H1 (cell line): ENCODE measurements around the gene C9. TPM values are rescaled to one million over a fixed set of nuclear protein-coding genes. Genes with fewer than 3 reads are reported as not detected.

ENCODE experiments used
- CTCF ChIA-PET: fragments of 300-600 bp; sonication (Branson Sonifier 250); formaldehyde crosslinking; loops from one replicate; lab custom pipeline; 2021; ENCODE audit not compliant: partially characterized antibody; lab: Charles Lee
- POLR2A ChIA-PET: fragments of 300-600 bp; sonication (Branson Sonifier 250); formaldehyde crosslinking; loops from one replicate; lab custom pipeline; 2021; ENCODE audit warnings: inconsistent platforms; ENCODE audit not compliant: partially characterized antibody; lab: Charles Lee
- DNase-seq, 2 experiments: peaks; one replicate each; pipeline versions ENCODE4 v3.0.0 to v3.0.0-alpha.2; 2010 to 2022; ENCODE audit warnings: low spot score in 2 of 2, low read depth in 1 of 2, mixed read lengths in 1 of 2
- FAIRE-seq: peaks from 2 replicates; lab custom pipeline; 2011; peaks lifted over from hg19 to GRCh38; lab: Jason Lieb, UNC
- H2AFZ ChIP-seq: 2 replicates; pipeline ENCODE4 v1.8.1; 2012; ENCODE audit warnings: low read length, inconsistent platforms
- H2AK5ac ChIP-seq: 2 replicates; pipeline ENCODE4 v1.6.1; 2013; ENCODE audit warnings: low read depth, low read length
- H2BK120ac ChIP-seq: replicated peaks from 2 replicates; pipeline ENCODE3; 2013; ENCODE audit warnings: low read depth, low read length, inconsistent platforms
- H2BK12ac ChIP-seq: 2 replicates; pipeline ENCODE4 v1.6.1; 2013; ENCODE audit warnings: low read depth, low read length
- H2BK15ac ChIP-seq: 2 replicates; pipeline ENCODE4 v1.6.1; 2013; ENCODE audit warnings: low read length
- H2BK20ac ChIP-seq: 2 replicates; pipeline ENCODE4 v1.6.1; 2013; ENCODE audit warnings: low read length
- H2BK5ac ChIP-seq: 2 replicates; pipeline ENCODE4 v1.6.1; 2013; ENCODE audit warnings: low read depth, low read length
- H3K14ac ChIP-seq: 2 replicates; pipeline ENCODE4 v1.6.1; 2013; ENCODE audit warnings: inconsistent platforms; ENCODE audit not compliant: insufficient read length
- H3K18ac ChIP-seq: 2 replicates; pipeline ENCODE4 v1.6.1; 2013; ENCODE audit warnings: low read length; ENCODE audit errors: extremely low read depth
- H3K23ac ChIP-seq: 2 replicates; pipeline ENCODE4 v1.6.1; 2013; ENCODE audit warnings: inconsistent platforms; ENCODE audit not compliant: insufficient read length
- H3K23me2 ChIP-seq: 2 replicates; pipeline ENCODE4 v1.6.1; 2013; ENCODE audit warnings: low read depth, low read length
- H3K27ac ChIP-seq: 2 replicates; pipeline ENCODE4 v1.6.1; 2011; ENCODE audit warnings: low read depth, low read length, inconsistent platforms
- H3K27me3 ChIP-seq, 4 experiments: replicated peaks in 1 of 4; 1 replicate in 1 of 4; 2 replicates in 3 of 4; pipeline versions ENCODE4 v1.6.1 to v1.8.1; 2011 to 2013; ENCODE audit warnings: low read length in 3 of 4, mild to moderate bottlenecking in 3 of 4, inconsistent platforms in 2 of 4, mixed read lengths in 2 of 4, moderate library complexity in 1 of 4; ENCODE audit not compliant: control insufficient read depth in 3 of 4, insufficient read depth in 3 of 4; ENCODE audit errors: extremely low read depth in 1 of 4
- H3K36me3 ChIP-seq, 4 experiments: 2 replicates each; pipeline versions ENCODE4 v1.6.1 to v1.8.1; 2011 to 2013; ENCODE audit warnings: mild to moderate bottlenecking in 4 of 4, low read length in 3 of 4, moderate library complexity in 2 of 4, control low read depth in 1 of 4, inconsistent platforms in 1 of 4; ENCODE audit not compliant: insufficient read depth in 4 of 4, control insufficient read depth in 2 of 4
- H3K4ac ChIP-seq: replicated peaks from 2 replicates; pipeline ENCODE3; 2013; ENCODE audit warnings: low read length, low read depth, mixed read lengths, inconsistent platforms; ENCODE audit not compliant: insufficient read length
- H3K4me1 ChIP-seq, 4 experiments: replicated peaks in 1 of 4; 1 replicate in 1 of 4; 2 replicates in 3 of 4; pipeline versions ENCODE4 v1.6.1 to v1.8.1; 2011 to 2013; ENCODE audit warnings: low read length in 3 of 4, inconsistent platforms in 2 of 4, mixed read lengths in 1 of 4; ENCODE audit not compliant: insufficient read depth in 4 of 4, control insufficient read depth in 3 of 4
- H3K4me2 ChIP-seq, 2 experiments: 2 replicates each; pipeline versions ENCODE4 v1.6.1 to v1.8.1; 2011 to 2013; ENCODE audit warnings: low read depth in 2 of 2, low read length in 2 of 2, control low read depth in 1 of 2, inconsistent platforms in 1 of 2, mild to moderate bottlenecking in 1 of 2; ENCODE audit not compliant: insufficient read depth in 1 of 2
- H3K4me3 ChIP-seq, 4 experiments: fragments of 200-600, 300-600 bp in 1 of 4; sonication (generic), shearing (Covaris generic), sonication (Bioruptor Twin) in 1 of 4; 2 replicates each; pipeline versions ENCODE4 v1.5.1 to v1.8.1; 2011 to 2016; ENCODE audit warnings: low read length in 4 of 4, low read depth in 3 of 4, control low read depth in 2 of 4, inconsistent platforms in 2 of 4, mild to moderate bottlenecking in 2 of 4, mixed read lengths in 1 of 4, moderate library complexity in 1 of 4; ENCODE audit not compliant: insufficient read depth in 2 of 4; ENCODE audit errors: extremely low read depth in 1 of 4
- H3K56ac ChIP-seq: replicated peaks from 2 replicates; pipeline ENCODE3; 2013; ENCODE audit warnings: low read depth, mild to moderate bottlenecking, mixed read lengths, low read length, inconsistent platforms; ENCODE audit not compliant: insufficient read length
- H3K79me1 ChIP-seq: 2 replicates; pipeline ENCODE4 v1.6.1; 2013; ENCODE audit warnings: low read depth, low read length, control low read depth
- H3K79me2 ChIP-seq, 2 experiments: 2 replicates each; pipeline versions ENCODE4 v1.6.1 to v1.8.1; 2012 to 2013; ENCODE audit warnings: low read length in 2 of 2, mild to moderate bottlenecking in 2 of 2, inconsistent platforms in 1 of 2; ENCODE audit not compliant: insufficient read depth in 2 of 2, control insufficient read depth in 1 of 2
- H3K9ac ChIP-seq, 4 experiments: replicated peaks in 1 of 4; 1 replicate in 1 of 4; 2 replicates in 3 of 4; pipeline versions ENCODE4 v1.6.1 to v1.8.1; 2011 to 2013; ENCODE audit warnings: low read depth in 3 of 4, low read length in 3 of 4, control low read depth in 2 of 4, mild to moderate bottlenecking in 2 of 4, moderate library complexity in 2 of 4, inconsistent platforms in 1 of 4; ENCODE audit errors: extremely low read depth in 1 of 4
- H3K9me3 ChIP-seq, 2 experiments: 2 replicates each; pipeline versions ENCODE4 v1.6.1 to v1.8.1; 2012 to 2013; ENCODE audit warnings: mild to moderate bottlenecking in 2 of 2, moderate library complexity in 2 of 2, control low read depth in 1 of 2, inconsistent platforms in 1 of 2, low read depth in 1 of 2, low read length in 1 of 2, mixed read lengths in 1 of 2; ENCODE audit not compliant: insufficient read depth in 2 of 2
- H4K20me1 ChIP-seq, 2 experiments: replicated peaks in 1 of 2; 2 replicates each; pipeline versions ENCODE3 to v1.8.1; 2011 to 2013; ENCODE audit warnings: inconsistent platforms in 2 of 2, low read length in 2 of 2, mild to moderate bottlenecking in 1 of 2; ENCODE audit not compliant: insufficient read depth in 2 of 2, control insufficient read depth in 1 of 2
- H4K5ac ChIP-seq: 2 replicates; pipeline ENCODE4 v1.6.1; 2013; ENCODE audit warnings: low read length, low read depth, mixed read lengths, inconsistent platforms; ENCODE audit not compliant: insufficient read length
- H4K8ac ChIP-seq: 2 replicates; pipeline ENCODE4 v1.8.0; 2013; ENCODE audit warnings: mild to moderate bottlenecking, moderate library complexity, low read length, inconsistent platforms; ENCODE audit not compliant: insufficient read depth; ENCODE audit errors: extremely low read depth
- H4K91ac ChIP-seq: replicated peaks from 2 replicates; pipeline ENCODE3; 2013; ENCODE audit warnings: low read length, mixed read lengths, inconsistent platforms; ENCODE audit not compliant: insufficient read length
- CBX8 ChIP-seq: fragments of 300-800, 300-1000 bp; sonication (generic); IDR thresholded peaks from 2 replicates; pipeline ENCODE4 v1.7.1; 2016; ENCODE audit warnings: low read depth, low read length, borderline replicate concordance
- GABPA ChIP-seq: IDR thresholded peaks from 2 replicates; pipeline ENCODE4 v1.6.1; 2011; ENCODE audit warnings: mild to moderate bottlenecking, low read length, moderate library complexity, borderline replicate concordance; ENCODE audit not compliant: insufficient read depth
- HDAC6 ChIP-seq: IDR thresholded peaks from one replicate; pipeline ENCODE4 v1.7.1; 2012; ENCODE audit warnings: low read depth, mild to moderate bottlenecking, inconsistent platforms, low read length, moderate library complexity
- PHF8 ChIP-seq: fragments of 200-600 bp; sonication (generic); conservative IDR thresholded peaks from 2 replicates; pipeline ENCODE4 v1.7.1; 2012; ENCODE audit warnings: low read depth, mild to moderate bottlenecking, inconsistent platforms, low read length, moderate library complexity
- POLR2AphosphoS5 ChIP-seq: IDR thresholded peaks from 2 replicates; pipeline ENCODE4 v1.6.1; 2011; ENCODE audit warnings: low read depth, low read length
- SIN3A ChIP-seq, 2 experiments: IDR thresholded peaks in 1 of 2; conservative IDR thresholded peaks in 1 of 2; 2 replicates each; pipeline ENCODE4 v1.6.1; 2011 to 2012; ENCODE audit warnings: low read length in 2 of 2, improper control_type of control experiment in 1 of 2, low read depth in 1 of 2, mild to moderate bottlenecking in 1 of 2
- SUZ12 ChIP-seq: fragments of 200-600 bp; sonication (generic); IDR thresholded peaks from 2 replicates; pipeline ENCODE4 v1.6.1; 2012; ENCODE audit warnings: mild to moderate bottlenecking, inconsistent platforms, low read length, moderate library complexity, mixed read lengths
- YY1 ChIP-seq: IDR thresholded peaks from 2 replicates; pipeline ENCODE4 v1.6.1; 2011; ENCODE audit warnings: low read depth, mild to moderate bottlenecking, low read length
- ZNF274 ChIP-seq: IDR thresholded peaks from 2 replicates; pipeline ENCODE4 v1.7.0; 2012; ENCODE audit warnings: low read length, borderline replicate concordance; ENCODE audit errors: extremely low read depth
- WGBS, 2 experiments: shearing (Covaris generic) in 1 of 2; methylation state at CpG; one replicate each; pipeline versions ENCODE4 v1.1.6 to v1.1.7; 2013 to 2015; ENCODE audit warnings: low lambda C conversion rate in 2 of 2, mixed read lengths in 2 of 2, inconsistent platforms in 1 of 2, low coverage in 1 of 2, missing lambda C conversion rate in 1 of 2; ENCODE audit not compliant: insufficient replicate concordance in 2 of 2, insufficient coverage in 1 of 2, insufficient read length in 1 of 2; ENCODE audit errors: extremely low coverage in 1 of 2, missing lambda C conversion rate in 1 of 2; 5-methylcytosine and 5-hydroxymethylcytosine counted together
- polyA plus RNA-seq, 7 experiments: library from polyadenylated mRNA; depleted of rRNA in 3 of 7; stranded (reverse) in 5 of 7; unstranded in 2 of 7; fragments of >200 nt in 5 of 7; fragments of 200-250 nt in 2 of 7; gene quantifications; 1 replicate in 5 of 7; 2 replicates in 1 of 7; 4 replicates in 1 of 7; pipeline versions ENCODE4 v1.2.1 to v1.2.3, GENCODE V29; 2011 to 2013; ENCODE audit warnings: missing spikeins in 2 of 7, mixed read lengths in 2 of 7
- total RNA-seq: library from RNA; stranded (reverse); fragmentation: NEBNext Ultra II Directional; extraction: Animal tissue kit (Norgen Biotek cat#: 25700); gene quantifications from 2 replicates; pipeline ENCODE4 v1.2.1, GENCODE V29; 2021
- TF ChIP-seq, protein P1 (sequence below): IDR thresholded peaks from 2 replicates; pipeline ENCODE4 v1.6.1; 2011; ENCODE audit warnings: low read length, improper control_type of control experiment
- TF ChIP-seq, protein P2 (sequence below), 3 experiments: IDR thresholded peaks; 1 replicate in 2 of 3; 2 replicates in 1 of 3; pipeline versions ENCODE4 v1.5.1 to v1.6.1; 2011; ENCODE audit warnings: low read length in 3 of 3, mild to moderate bottlenecking in 3 of 3, inconsistent platforms in 2 of 3, low read depth in 1 of 3, moderate library complexity in 1 of 3; ENCODE audit not compliant: insufficient read depth in 1 of 3; ENCODE audit errors: control extremely low read depth in 1 of 3

The C9 gene
- total and polyA plus RNA-seq, 2 of the 8 experiments (the other 6 are each of a cell fraction or from before 2014, with no cell fraction given) = not detected

DNA sequence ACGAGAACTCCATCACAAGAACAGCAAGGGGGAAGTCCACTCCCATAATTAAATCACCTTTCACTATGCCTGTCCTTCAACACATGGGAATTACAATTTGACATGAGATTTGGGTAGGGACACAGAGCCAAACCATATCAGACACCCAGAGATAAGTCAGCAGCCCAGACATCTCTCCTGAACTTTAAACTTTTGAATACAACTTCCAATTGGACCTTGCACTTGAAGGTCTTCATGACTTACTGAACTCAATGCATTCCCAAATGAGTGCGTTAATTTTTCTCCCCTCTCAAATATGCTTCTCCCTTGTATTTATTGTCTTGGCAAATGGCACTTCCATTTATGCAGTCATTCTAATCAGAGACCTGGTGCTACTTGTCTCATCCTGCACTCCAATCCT is 12.1 kb downstream of the C9 start:
- no peak overlapping the region for H2BK12ac ChIP-seq
- no peak overlapping the region for H2BK5ac ChIP-seq
- no peak overlapping the region for H3K23ac ChIP-seq
- H3K4me1 ChIP-seq = no peaks in the 10 kb centered on the region
- H3K79me2 ChIP-seq = no peaks in the 10 kb centered on the region
- H3K79me1 ChIP-seq = no peaks in the 10 kb centered on the region
- no peaks in the 10 kb centered on the region for H3K23me2 ChIP-seq
- H4K91ac ChIP-seq = no peak overlapping the region
- H3K36me3 ChIP-seq = no peaks in the 10 kb centered on the region
- no peaks in the 10 kb centered on the region for H4K20me1 ChIP-seq
- H3K4me3 ChIP-seq = no peak overlapping the region
- H3K4me2 ChIP-seq = no peak overlapping the region
- H3K4ac ChIP-seq = no peak overlapping the region
- no peaks in the 10 kb centered on the region for H3K27me3 ChIP-seq
- CTCF ChIA-PET = no interaction called here
- no peak overlapping the region for H2AK5ac ChIP-seq
- FAIRE-seq (no peak), DNase-seq (no peak)
- H4K5ac ChIP-seq = no peak overlapping the region
- H3K18ac ChIP-seq = no peak overlapping the region
- peaks cover 14 to 16% of the 10 kb centered on the region in 2 experiments; a peak in 3 of 4 replicates for H3K9me3 ChIP-seq
- H2BK20ac ChIP-seq = no peak overlapping the region
- no peak overlapping the region for H3K56ac ChIP-seq
- POLR2A ChIA-PET = no interaction called here
- no peak overlapping the region for H2AFZ ChIP-seq
- WGBS, 2 experiments = 77% methylated on average over 2 of the region's 2 CpGs; no CpG with 5 or more reads in 1 of the 2 experiments
- H4K8ac ChIP-seq = no peak overlapping the region
- no peak overlapping the region for H3K27ac ChIP-seq
- no peak overlapping the region for H3K9ac ChIP-seq
- no peak overlapping the region for H2BK15ac ChIP-seq
- no peak overlapping the region for H2BK120ac ChIP-seq
- H3K14ac ChIP-seq = no peak overlapping the region
- TF ChIP-seq HDAC6 = no peak
- no peak for TF ChIP-seq SUZ12
- no peak for TF ChIP-seq POLR2AphosphoS5
- TF ChIP-seq CBX8 = no peak
- no peak for TF ChIP-seq YY1
- TF ChIP-seq SIN3A (conservative IDR thresholded peaks at IDR 0.05 in 1 of 2, IDR thresholded peaks at IDR 0.05 in 1 of 2; ENCODE audit: low read depth in 1 of 2, low read length in 2 of 2) = no peak
- no peak for TF ChIP-seq GABPA
- TF ChIP-seq, protein P1, sequence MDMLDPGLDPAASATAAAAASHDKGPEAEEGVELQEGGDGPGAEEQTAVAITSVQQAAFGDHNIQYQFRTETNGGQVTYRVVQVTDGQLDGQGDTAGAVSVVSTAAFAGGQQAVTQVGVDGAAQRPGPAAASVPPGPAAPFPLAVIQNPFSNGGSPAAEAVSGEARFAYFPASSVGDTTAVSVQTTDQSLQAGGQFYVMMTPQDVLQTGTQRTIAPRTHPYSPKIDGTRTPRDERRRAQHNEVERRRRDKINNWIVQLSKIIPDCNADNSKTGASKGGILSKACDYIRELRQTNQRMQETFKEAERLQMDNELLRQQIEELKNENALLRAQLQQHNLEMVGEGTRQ = no peak
- TF ChIP-seq, protein P2, sequence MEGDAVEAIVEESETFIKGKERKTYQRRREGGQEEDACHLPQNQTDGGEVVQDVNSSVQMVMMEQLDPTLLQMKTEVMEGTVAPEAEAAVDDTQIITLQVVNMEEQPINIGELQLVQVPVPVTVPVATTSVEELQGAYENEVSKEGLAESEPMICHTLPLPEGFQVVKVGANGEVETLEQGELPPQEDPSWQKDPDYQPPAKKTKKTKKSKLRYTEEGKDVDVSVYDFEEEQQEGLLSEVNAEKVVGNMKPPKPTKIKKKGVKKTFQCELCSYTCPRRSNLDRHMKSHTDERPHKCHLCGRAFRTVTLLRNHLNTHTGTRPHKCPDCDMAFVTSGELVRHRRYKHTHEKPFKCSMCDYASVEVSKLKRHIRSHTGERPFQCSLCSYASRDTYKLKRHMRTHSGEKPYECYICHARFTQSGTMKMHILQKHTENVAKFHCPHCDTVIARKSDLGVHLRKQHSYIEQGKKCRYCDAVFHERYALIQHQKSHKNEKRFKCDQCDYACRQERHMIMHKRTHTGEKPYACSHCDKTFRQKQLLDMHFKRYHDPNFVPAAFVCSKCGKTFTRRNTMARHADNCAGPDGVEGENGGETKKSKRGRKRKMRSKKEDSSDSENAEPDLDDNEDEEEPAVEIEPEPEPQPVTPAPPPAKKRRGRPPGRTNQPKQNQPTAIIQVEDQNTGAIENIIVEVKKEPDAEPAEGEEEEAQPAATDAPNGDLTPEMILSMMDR (IDR thresholded peaks at IDR 0.05; ENCODE audit: control extremely low read depth in 1 of 3, insufficient read depth in 1 of 3, low read depth in 1 of 3, low read length in 3 of 3) = no peak
- TF ChIP-seq ZNF274 = no peak
- no peak for TF ChIP-seq PHF8
